Kidney (tissue), 14 donors: ENCODE measurements around the gene NAPB. TPM values are rescaled to one million over a fixed set of nuclear protein-coding genes. Genes with fewer than 3 reads are reported as not detected.

Source experiments
- DNase-seq, 5 donors: peaks; one replicate each; pipeline ENCODE4 v3.0.0-alpha.2; 2013 to 2020
- FAIRE-seq: peaks from 2 replicates; lab custom pipeline; 2012; peaks lifted over from hg19 to GRCh38; lab: Jason Lieb, UNC
- H3K27ac ChIP-seq, 2 donors: one replicate each; pipeline ENCODE4 v1.7.0; 2013; ENCODE audit warnings: low read depth in 2 of 2, low read length in 2 of 2, inconsistent platforms in 1 of 2
- H3K27me3 ChIP-seq: one replicate; pipeline ENCODE4 v1.7.1; 2013; ENCODE audit warnings: low read length, inconsistent platforms; ENCODE audit not compliant: control insufficient read depth, insufficient read depth
- H3K36me3 ChIP-seq, 3 donors: one replicate each; pipeline versions ENCODE4 v1.7.0 to v1.7.1; 2013; ENCODE audit warnings: low read length in 3 of 3, control low read depth in 1 of 3, inconsistent platforms in 1 of 3; ENCODE audit not compliant: insufficient read depth in 3 of 3, control insufficient read depth in 2 of 3
- H3K4me1 ChIP-seq, 3 donors: one replicate each; pipeline versions ENCODE4 v1.7.0 to v1.7.1; 2013; ENCODE audit warnings: low read length in 3 of 3, inconsistent platforms in 1 of 3, low read depth in 1 of 3; ENCODE audit not compliant: control insufficient read depth in 2 of 3, insufficient read depth in 2 of 3
- H3K4me3 ChIP-seq, 3 donors: one replicate each; pipeline versions ENCODE4 v1.7.0 to v1.8.1; 2013; ENCODE audit warnings: low read length in 3 of 3, control low read depth in 1 of 3, inconsistent platforms in 1 of 3
- H3K9ac ChIP-seq, 3 donors: one replicate each; pipeline versions ENCODE4 v1.7.0 to v1.7.1; 2013; ENCODE audit warnings: low read length in 3 of 3, control low read depth in 1 of 3, inconsistent platforms in 1 of 3
- H3K9me3 ChIP-seq, 3 donors: one replicate each; pipeline versions ENCODE4 v1.7.0 to v1.7.1; 2013; ENCODE audit warnings: low read length in 3 of 3, control low read depth in 1 of 3, inconsistent platforms in 1 of 3; ENCODE audit not compliant: control insufficient read depth in 2 of 3, insufficient read depth in 1 of 3
- CTCF ChIP-seq: IDR thresholded peaks from 3 replicates; pipeline ENCODE4 v1.5.1; 2012; ENCODE audit warnings: mild to moderate bottlenecking, moderate library complexity, borderline replicate concordance; ENCODE audit not compliant: insufficient read depth; ENCODE audit errors: extremely low read depth
- intact Hi-C: fragments of 100-400 bp; cut with DNase I; formaldehyde crosslinking; loops from one replicate; pipeline ENCODE4 v1.11.1; 2022
- polyA plus RNA-seq: library from polyadenylated mRNA; stranded (reverse); fragments of 350-450 nt; fragmentation: Illumina TruSeq; extraction: RNeasy Lipid Tissue Mini Kit (QIAGEN cat#74804); gene quantifications from one replicate; pipeline ENCODE4 v1.2.3, GENCODE V29; 2014; ENCODE audit warnings: low read depth, low replicate concordance; ENCODE audit not compliant: insufficient read depth
- total RNA-seq: library from RNA; stranded (reverse); fragmentation: NEBNext Ultra II Directional; extraction: Animal tissue kit (Norgen Biotek cat#: 25700); gene quantifications from one replicate; pipeline ENCODE4 v1.2.1, GENCODE V29; 2021
- donor health status: control.
- donor health status: control.
- donor health status: control.
- donor health status: control.
- donor health status: control.
- donor health status: DM: yes; HTN: yes; CAD: no.
- donor health status: Normal renal cell carcinoma (clear cell type).

Gene NAPB
- total and polyA plus RNA-seq, 2 donors from 2014 or later: 5.3 to 9.6 TPM

GRCh38 chr20:23368316-23369071 is 52.8 kb downstream of the NAPB start:
- TF ChIP-seq CTCF: no peak
- H3K4me1 ChIP-seq: peaks cover 0 to 25% (median 12%) of the 10 kb centered on the region in 3 donors
- DNase-seq (no peak), FAIRE-seq (no peak)
- H3K36me3 ChIP-seq: peaks cover 12 to 45% (median 28%) of the 10 kb centered on the region in 3 donors
- no peak overlapping the region for H3K27ac ChIP-seq
- intact Hi-C loops: no loop called here
- H3K4me3 ChIP-seq: no peak overlapping the region
- no peaks in the 10 kb centered on the region for H3K9me3 ChIP-seq
- no peaks in the 10 kb centered on the region for H3K27me3 ChIP-seq
- H3K9ac ChIP-seq: no peak overlapping the region

- Histone ChIP-seq H3K27me3 (no peaks in the 10 kb centered on the region), H3K9ac (no peak overlapping the region), H3K4me3 (no peak overlapping the region), H3K4me1 (peaks cover 0 to 32% (median 19%) of the 10 kb centered on the region in 3 donors), H3K9me3 (no peaks in the 10 kb centered on the region), H3K36me3 (peaks cover 12 to 38% (median 25%) of the 10 kb centered on the region in 3 donors), H3K27ac (no peak overlapping the region)
- FAIRE-seq (no peak), DNase-seq (no peak)
- intact Hi-C loops: no loop called here
- no peak for TF ChIP-seq CTCF
Measured at GRCh38 chr20:23367770-23368169, 53.5 kb downstream of the NAPB start.

- TF ChIP-seq CTCF: no peak
- Histone ChIP-seq H3K9ac (peak overlapping the region in 1 of 3 donors; percentile 42), H3K27me3 (no peaks in the 10 kb centered on the region), H3K9me3 (no peaks in the 10 kb centered on the region), H3K4me3 (no peak overlapping the region), H3K36me3 (peaks cover 9 to 30% (median 20%) of the 10 kb centered on the region in 3 donors), H3K4me1 (peaks cover 0 to 35% (median 21%) of the 10 kb centered on the region in 3 donors), H3K27ac (no peak overlapping the region)
- DNase-seq: no peak
- intact Hi-C loops: no loop called here
- no peak for FAIRE-seq
Measured at GRCh38 chr20:23366384-23366783, 54.9 kb downstream of the NAPB start.
